Stomach smooth muscle (tissue), 2 donors: ENCODE results near the gene ZNG1E.
"Not testable (repeated sequence)": the region's sequence is repeated elsewhere in the genome, so short reads cannot be mapped to it uniquely, and the experiment has no call there.

Source experiments
- H3K27ac ChIP-seq: one replicate; pipeline ENCODE4 v1.7.0; 2013; ENCODE audit warnings: mild to moderate bottlenecking, low read length, inconsistent platforms
- H3K27me3 ChIP-seq, 2 donors: one replicate each; pipeline ENCODE4 v1.7.0; 2013; ENCODE audit warnings: low read length in 2 of 2; ENCODE audit not compliant: insufficient read depth in 2 of 2, control insufficient read depth in 1 of 2
- H3K36me3 ChIP-seq, 2 donors: one replicate each; pipeline ENCODE4 v1.7.0; 2013; ENCODE audit warnings: low read length in 2 of 2; ENCODE audit not compliant: control insufficient read depth in 2 of 2, insufficient read depth in 2 of 2
- H3K4me1 ChIP-seq: one replicate; pipeline ENCODE4 v1.7.0; 2013; ENCODE audit warnings: low read length; ENCODE audit not compliant: control insufficient read depth, insufficient read depth
- H3K4me3 ChIP-seq, 2 donors: one replicate each; pipeline ENCODE4 v1.7.0; 2013; ENCODE audit warnings: low read length in 2 of 2
- H3K9ac ChIP-seq, 2 donors: one replicate each; pipeline ENCODE4 v1.7.0; 2013; ENCODE audit warnings: low read length in 2 of 2, mild to moderate bottlenecking in 1 of 2
- H3K9me3 ChIP-seq, 2 donors: one replicate each; pipeline ENCODE4 v1.7.0; 2013; ENCODE audit warnings: low read length in 2 of 2; ENCODE audit not compliant: control insufficient read depth in 2 of 2
- donor health status: healthy.
- donor health status: Pancreatic carcinoma.

ZNG1E gene

DNA sequence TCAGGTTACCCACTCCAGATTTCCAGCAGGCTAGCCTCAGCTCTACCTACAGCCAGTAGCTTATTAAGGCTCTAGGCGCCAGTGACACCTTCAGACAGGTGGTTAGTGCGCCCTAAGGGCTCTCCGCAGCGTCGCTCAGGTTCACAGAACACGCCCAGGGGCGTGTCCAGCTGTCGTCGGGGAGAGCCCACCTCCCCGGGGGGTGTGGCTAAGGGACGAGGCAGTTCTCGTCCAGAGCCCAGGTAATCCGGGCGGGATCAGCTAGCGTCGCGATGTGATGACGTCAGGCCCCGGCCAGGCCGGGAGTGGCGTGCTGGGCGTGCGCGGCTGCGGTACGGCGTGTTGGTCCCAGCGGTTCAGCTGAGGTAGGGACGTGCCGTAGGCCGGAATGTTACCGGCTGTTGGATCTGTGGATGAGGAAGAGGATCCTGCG, at the start of gene ZNG1E:
Gene ZNG1E (plus strand): TSS at position 340 of the 433 bp plus-strand sequence. CDS start 49 bp downstream, at position 389.
- not testable (repeated sequence) for H3K9me3 ChIP-seq, H3K36me3 ChIP-seq, H3K4me1 ChIP-seq, H3K27ac ChIP-seq, H3K27me3 ChIP-seq
- Histone ChIP-seq H3K9ac (peak within 1 kb of the TSS; percentile 45 to 47), H3K4me3 (peak within 1 kb of the TSS; percentile 47 to 71)

DNA sequence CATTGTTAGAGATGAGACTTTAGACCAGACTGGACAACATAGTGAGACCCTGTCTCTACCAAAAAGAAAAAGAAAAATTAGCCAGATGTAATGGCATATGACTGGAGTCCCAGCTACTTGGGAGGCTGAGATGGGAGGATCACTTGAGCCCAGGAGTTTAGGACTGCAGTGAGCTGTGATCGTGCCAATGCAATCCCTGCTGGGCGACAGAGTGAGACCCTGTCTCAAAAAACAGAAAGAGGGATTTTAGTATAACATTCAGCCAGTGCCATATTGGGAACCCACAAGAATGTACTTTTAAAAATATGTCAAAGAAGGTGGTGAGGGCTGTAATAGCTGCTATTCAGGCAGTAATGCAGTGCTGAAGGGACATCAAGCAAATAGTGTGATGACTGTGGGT, 2.1 kb upstream of the ZNG1E start:
- not testable (repeated sequence) for H3K9me3 ChIP-seq, H3K4me1 ChIP-seq, H3K4me3 ChIP-seq, H3K36me3 ChIP-seq, H3K27me3 ChIP-seq, H3K9ac ChIP-seq, H3K27ac ChIP-seq

DNA sequence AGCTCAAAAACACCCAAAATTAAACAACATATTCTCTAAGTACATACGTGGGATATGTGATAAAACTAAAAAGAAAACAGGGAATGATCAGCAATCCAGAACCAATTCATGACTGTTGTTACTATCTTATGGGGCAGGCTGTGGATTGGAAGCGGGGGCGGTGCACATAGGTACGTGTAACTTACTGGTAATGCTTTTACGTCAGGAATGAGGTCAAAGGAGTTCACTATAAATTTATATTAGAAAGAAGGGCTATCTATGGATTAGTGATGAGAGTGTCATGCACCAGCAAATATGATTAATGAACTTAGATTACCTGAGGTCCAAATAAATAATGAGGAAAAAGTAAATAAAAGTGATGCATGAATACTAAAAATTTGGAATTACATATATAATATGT, 710 bp upstream of the ZNG1E start:
- H3K4me3 ChIP-seq, H3K27ac ChIP-seq, H3K9me3 ChIP-seq, H3K36me3 ChIP-seq, H3K27me3 ChIP-seq, H3K9ac ChIP-seq, H3K4me1 ChIP-seq: not testable (repeated sequence)

DNA sequence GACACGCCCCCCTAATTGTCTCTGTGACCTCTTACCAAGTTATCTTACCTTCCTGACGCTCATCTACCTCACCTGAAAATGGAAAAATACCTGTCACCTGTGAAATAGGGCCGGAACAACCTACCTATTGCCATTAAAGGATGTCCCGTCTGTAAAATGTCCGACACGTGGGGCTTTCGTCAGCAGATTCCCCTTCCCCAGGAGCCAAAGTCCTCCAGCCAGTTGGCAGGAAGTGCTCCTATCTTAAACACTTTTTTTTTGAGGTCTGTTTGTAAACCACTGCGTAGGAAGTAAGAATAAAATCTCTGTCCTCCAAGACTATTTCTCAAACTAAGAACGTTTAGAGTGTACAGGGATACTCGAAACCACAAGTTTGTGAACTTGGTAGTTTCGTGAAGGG, 661 bp downstream of the ZNG1E start:
- not testable (repeated sequence) for H3K4me1 ChIP-seq, H3K36me3 ChIP-seq, H3K9ac ChIP-seq, H3K27ac ChIP-seq, H3K4me3 ChIP-seq, H3K27me3 ChIP-seq, H3K9me3 ChIP-seq

DNA sequence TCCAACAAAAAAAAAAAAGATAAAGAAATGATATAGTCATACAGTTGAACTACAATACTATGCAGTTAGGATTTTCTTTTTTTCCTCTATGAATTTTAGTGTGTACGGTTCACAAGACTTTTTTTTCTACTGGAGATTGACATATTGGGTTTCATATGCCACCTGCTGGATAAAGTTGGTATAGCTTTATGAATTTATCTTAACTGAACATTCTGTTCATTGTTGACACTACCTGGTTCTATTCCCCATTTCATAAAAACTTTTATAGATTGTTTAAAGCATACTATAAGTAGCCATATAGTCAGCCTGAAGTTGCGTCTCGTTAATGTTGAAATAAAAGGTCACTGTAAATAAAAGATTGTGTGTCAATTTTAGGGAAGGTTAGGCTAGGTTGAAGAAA, 2.8 kb downstream of the ZNG1E start:
- not testable (repeated sequence) for H3K4me1 ChIP-seq, H3K27me3 ChIP-seq, H3K9ac ChIP-seq, H3K4me3 ChIP-seq, H3K27ac ChIP-seq, H3K36me3 ChIP-seq, H3K9me3 ChIP-seq

DNA sequence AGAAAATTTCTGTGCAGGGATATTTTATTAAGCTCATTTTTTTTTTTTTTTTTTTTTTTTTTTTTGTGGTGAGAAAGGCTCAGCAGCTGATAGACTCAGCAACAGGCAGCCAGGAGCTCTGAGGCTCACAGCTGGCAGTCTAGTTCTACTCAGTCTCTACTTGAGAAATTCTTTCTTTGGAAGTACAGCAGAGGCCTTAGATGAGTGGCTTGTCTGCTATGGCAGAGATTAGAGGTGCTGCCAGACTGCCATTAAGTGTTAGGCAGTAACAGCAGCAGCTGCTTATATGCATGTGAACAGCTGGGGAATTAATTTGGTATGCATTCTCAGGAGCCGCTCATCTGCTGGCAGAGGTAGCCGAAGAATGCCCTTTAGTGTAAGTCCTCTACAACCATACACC, 27.8 kb downstream of the ZNG1E start:
- not testable (repeated sequence) for H3K27me3 ChIP-seq, H3K36me3 ChIP-seq, H3K4me1 ChIP-seq, H3K9ac ChIP-seq, H3K9me3 ChIP-seq, H3K27ac ChIP-seq, H3K4me3 ChIP-seq

DNA sequence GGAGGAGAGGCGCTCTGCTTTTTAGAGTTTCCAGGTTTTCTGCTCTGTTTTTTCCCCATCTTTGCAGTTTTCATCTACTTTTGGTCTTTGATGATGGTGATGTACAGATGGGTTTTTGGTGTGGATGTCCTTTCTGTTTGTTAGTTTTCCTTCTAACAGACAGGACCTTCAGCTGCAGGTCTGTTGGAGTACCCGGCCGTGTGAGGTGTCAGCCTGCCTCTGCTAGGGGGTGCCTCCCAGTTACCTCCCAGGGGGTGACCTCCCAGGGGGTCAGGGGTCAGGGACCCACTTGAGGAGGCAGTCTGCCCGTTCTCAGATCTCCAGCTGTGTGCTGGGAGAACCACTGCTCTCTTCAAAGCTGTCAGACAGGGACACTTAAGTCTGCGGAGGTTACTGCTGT, 38.7 kb downstream of the ZNG1E start:
- H3K27ac ChIP-seq, H3K27me3 ChIP-seq, H3K4me3 ChIP-seq, H3K9ac ChIP-seq, H3K9me3 ChIP-seq, H3K36me3 ChIP-seq, H3K4me1 ChIP-seq: not testable (repeated sequence)

DNA sequence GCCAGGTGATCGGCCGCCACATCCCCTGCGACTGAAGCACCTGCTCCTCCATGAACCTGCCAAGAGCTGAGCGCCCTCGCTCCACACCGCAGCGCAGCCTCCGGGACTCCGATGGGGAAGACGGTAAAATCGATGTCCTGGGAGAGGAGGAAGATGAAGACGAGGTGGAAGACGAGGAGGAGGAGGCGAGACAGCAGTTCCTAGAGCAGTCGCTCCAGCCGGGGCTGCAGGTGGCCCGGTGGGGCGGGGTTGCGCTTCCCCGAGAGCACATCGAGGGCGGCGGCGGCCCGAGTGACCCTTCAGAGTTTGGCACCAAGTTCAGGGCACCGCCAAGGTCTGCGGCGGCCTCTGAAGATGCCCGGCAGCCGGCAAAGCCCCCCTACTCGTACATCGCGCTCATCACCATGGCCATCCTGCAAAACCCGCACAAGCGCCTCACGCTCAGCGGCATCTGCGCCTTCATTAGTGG, 61.4 kb downstream of the ZNG1E start, which contains the start of gene FOXD4L4:
Gene FOXD4L4 (plus strand): TSS at position 51 of the 469 bp plus-strand sequence. CDS start 0 bp downstream, at position 51.
- H3K27me3 ChIP-seq, H3K4me1 ChIP-seq, H3K9me3 ChIP-seq, H3K9ac ChIP-seq, H3K27ac ChIP-seq, H3K4me3 ChIP-seq, H3K36me3 ChIP-seq: not testable (repeated sequence)

DNA sequence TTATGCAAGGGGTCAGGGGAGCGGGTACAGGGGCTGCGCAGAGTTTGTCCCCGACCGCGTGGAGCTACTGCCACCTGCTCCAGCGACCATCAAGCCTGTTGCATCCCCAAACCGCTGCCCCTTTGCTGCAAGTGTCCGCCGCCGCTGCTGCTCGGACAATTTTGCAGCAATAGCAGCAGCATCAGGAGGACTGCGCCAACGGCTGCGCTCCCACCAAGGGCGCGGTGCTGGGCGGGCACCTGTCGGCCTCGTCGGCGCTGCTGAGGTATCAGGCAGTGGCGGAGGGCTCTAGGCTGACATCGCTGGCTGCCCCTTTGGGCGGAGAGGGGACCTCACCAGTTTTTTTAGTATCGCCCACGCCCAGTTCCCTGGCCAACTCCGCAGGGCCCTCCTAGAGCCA, 62.4 kb downstream of the ZNG1E start:
- not testable (repeated sequence) for H3K4me1 ChIP-seq, H3K9ac ChIP-seq, H3K4me3 ChIP-seq, H3K27ac ChIP-seq, H3K27me3 ChIP-seq, H3K9me3 ChIP-seq, H3K36me3 ChIP-seq
